GM12864 (cell line): Measurements from ENCODE around the gene IL31RA.

Source experiments
- DNase-seq: peaks from one replicate; pipeline ENCODE4 v3.0.0-alpha.2; 2011; ENCODE audit warnings: low read depth
- H3K4me3 ChIP-seq: 2 replicates; pipeline ENCODE4 v1.5.1; 2011; ENCODE audit warnings: mild to moderate bottlenecking, low read depth, low read length, control low read depth
- TF ChIP-seq, protein P1 (sequence below): IDR thresholded peaks from 2 replicates; pipeline ENCODE4 v1.5.1; 2011; ENCODE audit warnings: low read depth, mild to moderate bottlenecking, moderate library complexity, low read length, control low read depth, inconsistent platforms; ENCODE audit errors: missing control alignments

Gene IL31RA

DNA sequence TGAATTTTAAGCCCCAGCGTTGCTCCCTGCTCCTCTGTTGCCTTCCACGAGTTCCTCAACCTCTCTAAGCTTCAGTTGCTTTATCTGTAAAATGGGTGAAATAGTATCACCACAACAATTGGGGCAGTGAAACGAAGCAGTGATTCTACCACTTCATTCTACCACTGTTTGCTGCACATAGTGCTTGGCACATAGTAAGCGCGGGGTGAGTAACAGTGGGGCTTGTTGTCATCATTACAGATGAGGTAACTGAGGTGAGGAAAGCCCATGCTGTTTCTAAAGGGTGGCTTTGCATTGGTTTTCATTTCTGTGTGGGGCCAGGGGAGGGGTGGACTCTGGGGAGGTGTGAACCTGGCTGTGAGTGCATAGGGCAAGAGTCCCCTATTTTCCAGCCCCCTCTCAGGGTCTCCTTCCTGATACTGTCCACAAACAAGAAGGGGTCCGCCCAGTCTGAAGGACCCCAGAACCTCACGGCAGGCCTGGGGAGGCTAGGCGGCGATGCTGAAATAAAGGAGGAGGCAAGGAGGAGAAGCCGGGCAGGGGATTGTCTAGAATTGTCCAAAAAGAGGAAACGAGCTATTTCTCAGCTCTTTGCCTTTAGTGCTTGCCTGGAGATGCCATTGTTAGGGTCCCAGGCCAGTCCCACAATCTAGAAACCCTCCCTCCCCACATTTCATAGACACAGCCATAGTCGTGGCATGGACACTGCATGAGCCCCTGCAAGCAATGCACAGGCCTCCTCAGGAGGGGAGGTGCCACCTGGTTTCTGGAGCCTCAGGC is 78.1 kb downstream of the IL31RA start:
- no peak overlapping the region for H3K4me3 ChIP-seq
- no peak for DNase-seq
- TF ChIP-seq, protein P1, sequence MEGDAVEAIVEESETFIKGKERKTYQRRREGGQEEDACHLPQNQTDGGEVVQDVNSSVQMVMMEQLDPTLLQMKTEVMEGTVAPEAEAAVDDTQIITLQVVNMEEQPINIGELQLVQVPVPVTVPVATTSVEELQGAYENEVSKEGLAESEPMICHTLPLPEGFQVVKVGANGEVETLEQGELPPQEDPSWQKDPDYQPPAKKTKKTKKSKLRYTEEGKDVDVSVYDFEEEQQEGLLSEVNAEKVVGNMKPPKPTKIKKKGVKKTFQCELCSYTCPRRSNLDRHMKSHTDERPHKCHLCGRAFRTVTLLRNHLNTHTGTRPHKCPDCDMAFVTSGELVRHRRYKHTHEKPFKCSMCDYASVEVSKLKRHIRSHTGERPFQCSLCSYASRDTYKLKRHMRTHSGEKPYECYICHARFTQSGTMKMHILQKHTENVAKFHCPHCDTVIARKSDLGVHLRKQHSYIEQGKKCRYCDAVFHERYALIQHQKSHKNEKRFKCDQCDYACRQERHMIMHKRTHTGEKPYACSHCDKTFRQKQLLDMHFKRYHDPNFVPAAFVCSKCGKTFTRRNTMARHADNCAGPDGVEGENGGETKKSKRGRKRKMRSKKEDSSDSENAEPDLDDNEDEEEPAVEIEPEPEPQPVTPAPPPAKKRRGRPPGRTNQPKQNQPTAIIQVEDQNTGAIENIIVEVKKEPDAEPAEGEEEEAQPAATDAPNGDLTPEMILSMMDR, result no peak

DNA sequence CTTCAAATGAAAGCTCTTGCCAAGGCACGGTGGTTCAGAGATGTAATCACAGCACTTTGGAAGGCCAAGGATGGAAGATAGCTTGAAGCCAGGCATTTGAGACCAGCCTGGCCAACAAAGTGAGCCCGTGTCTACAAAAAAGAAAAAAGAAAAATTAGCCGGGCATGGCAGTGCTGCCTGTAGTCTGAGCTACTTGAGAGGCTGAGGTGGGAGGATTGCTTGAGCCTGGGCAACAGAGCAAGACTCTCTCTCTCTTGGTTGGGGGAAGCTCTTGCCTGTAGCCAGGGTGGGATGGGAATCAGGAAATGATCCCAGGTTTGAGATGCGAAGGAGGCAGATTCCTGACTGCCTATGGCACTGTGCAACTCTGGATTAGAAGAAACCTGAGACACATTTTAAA is 81.5 kb downstream of the IL31RA start:
- TF ChIP-seq, protein P1, result no peak
- no peak overlapping the region for H3K4me3 ChIP-seq
- no peak for DNase-seq

DNA sequence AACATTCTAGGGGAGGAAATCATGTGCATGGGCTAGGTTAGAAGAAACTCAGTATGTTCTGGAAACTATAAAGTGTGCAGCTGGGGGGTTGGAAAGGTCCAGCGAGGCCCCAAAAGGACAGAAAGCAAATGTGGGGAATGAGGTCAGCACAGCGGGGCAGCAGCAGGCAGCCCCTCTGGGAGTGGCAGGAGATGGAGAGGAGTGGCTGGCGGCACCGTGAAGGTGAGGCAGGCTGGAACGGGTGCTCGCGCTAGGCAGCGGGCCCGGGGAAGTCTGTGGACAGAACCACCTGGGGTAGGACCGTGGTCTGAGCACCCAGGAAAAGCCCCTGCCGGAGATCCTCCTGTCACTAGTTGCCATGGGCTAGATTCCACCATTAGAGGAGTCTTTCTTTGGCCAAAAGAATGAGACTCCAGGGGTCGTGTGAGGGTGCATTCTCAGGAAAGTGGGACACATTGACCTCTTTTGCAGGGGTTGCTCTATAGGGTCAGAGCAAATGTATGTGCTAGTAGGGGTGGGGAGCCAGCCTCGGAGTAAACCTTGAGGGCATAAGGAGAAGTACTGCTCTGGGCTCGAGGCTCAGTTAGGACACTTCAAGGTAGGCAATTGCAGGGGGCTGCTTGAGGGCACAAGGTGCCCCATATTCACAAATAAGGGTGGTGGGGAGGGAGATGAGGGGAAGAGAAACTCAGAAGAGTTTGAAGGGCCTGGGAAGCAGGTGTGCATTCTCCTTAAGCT is 82.4 kb downstream of the IL31RA start:
- H3K4me3 ChIP-seq, result no peak overlapping the region
- TF ChIP-seq, protein P1, result no peak
- no peak for DNase-seq

DNA sequence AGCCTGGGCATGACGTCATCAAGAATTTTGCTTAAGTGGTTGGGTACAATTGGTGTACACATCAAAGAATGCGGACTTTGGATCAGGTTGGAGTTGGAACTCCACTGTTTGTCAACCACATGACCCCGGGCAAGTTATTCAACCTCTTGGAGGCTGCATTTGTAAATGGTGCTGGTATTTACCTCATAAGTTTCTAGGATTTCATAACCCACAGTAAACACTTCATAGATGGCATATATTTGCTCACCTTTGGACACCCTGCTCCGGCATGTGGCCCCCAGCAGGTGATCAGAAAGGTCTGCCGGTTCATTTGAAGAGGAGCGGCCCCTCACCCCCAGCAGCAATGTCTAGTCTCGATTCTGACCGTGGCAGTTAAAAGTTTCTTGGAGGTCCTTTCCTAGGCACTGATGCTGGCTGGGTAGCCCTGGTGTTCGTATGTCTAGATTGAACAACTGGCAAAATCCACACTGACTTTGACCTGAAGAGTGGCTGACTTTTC is 83.0 kb downstream of the IL31RA start:
- no peak for DNase-seq
- no peak overlapping the region for H3K4me3 ChIP-seq
- TF ChIP-seq, protein P1, result no peak

DNA sequence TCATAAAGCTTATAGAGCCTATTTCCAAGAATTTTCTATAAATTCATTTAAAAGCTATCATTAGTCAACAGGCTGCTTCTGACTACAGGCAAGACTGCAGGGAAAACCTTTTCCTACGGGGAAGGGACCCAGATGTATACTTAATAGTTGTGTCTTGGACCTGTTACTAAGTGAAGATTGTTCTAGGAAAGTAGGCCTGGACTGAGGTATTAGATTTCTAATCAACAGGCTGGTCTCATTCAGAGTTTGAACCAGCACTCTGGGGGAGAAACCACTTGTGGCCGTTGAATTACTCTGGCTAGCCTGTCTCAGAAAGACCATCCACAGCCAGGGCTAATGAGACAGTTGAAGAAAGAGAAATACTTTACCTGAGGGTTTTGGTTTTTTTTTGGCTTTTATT is 83.6 kb downstream of the IL31RA start:
- no peak for DNase-seq
- TF ChIP-seq, protein P1, result no peak
- no peak overlapping the region for H3K4me3 ChIP-seq

DNA sequence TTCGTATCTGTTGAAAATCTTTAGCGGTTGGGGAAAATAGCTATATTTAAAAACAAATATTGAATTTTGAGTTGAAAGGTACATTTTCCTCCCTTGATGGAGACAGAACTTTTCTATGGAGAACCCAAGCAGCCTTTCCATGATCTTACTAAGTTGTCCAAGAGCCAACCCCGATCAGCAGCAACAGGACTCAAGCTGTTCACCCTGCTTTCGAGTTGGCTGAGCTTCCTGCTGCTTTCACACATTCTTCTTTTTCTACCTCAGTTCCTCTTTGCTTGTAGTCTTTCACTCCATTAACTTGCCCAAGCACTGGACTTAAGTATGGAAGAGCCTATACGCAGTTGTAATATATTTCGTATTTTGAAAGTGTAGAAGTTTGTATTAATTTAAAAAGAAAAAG is 84.2 kb downstream of the IL31RA start:
- DNase-seq, result no peak
- H3K4me3 ChIP-seq, result no peak overlapping the region
- TF ChIP-seq, protein P1, result no peak
